Fibroblast of skin of left quadriceps (primary cell): ENCODE measurements around the gene PEX6.
"Not testable (repeated sequence)": the region's sequence is repeated elsewhere in the genome, so short reads cannot be mapped to it uniquely, and the experiment has no call there.

ENCODE experiments used
- DNase-seq, 2 experiments: peaks; one replicate each; pipeline ENCODE4 v3.0.0-alpha.2; 2013; ENCODE audit warnings: low read depth in 2 of 2

PEX6 gene

DNA sequence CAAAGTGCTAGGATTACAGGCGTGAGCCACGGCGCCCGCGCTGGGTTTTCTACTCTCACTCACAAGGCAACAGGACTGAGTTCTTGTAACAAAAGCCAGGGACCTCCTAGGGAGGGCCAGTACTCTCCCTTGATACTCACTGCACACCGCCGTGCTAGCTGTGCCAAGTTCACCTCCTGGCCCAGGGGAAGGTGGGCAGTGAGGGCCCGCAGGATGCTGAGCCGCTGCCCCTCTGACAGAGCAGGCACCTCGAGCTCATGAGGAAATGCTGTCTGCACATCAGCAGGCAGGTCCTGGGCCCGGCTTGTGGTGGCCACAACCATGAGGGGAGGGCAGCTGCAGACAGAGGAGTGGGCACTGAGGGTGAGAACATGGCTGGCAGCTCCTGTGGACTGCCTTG lies 11.8 kb downstream of the PEX6 start:
- no peak for DNase-seq

DNA sequence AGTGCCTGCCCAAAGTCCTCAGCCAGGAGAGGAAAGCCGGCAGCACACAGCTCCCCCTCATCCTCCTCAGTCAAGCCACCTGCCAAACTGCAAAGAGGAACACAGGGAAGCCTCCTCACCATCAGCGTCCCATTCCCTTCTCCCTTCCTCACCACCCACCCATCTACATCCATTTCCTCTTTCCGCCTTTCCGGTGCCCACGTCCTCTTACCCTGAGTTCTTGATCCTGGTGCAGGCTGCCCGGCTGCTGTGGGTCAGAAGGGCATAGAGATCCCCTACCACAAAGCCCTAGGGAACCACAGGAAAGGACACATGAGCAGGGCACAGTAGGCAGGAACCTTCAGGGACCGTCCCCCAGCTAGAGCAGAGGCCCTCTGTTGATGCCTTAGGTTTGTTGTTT lies 12.4 kb downstream of the PEX6 start:
- DNase-seq = no peak

DNA sequence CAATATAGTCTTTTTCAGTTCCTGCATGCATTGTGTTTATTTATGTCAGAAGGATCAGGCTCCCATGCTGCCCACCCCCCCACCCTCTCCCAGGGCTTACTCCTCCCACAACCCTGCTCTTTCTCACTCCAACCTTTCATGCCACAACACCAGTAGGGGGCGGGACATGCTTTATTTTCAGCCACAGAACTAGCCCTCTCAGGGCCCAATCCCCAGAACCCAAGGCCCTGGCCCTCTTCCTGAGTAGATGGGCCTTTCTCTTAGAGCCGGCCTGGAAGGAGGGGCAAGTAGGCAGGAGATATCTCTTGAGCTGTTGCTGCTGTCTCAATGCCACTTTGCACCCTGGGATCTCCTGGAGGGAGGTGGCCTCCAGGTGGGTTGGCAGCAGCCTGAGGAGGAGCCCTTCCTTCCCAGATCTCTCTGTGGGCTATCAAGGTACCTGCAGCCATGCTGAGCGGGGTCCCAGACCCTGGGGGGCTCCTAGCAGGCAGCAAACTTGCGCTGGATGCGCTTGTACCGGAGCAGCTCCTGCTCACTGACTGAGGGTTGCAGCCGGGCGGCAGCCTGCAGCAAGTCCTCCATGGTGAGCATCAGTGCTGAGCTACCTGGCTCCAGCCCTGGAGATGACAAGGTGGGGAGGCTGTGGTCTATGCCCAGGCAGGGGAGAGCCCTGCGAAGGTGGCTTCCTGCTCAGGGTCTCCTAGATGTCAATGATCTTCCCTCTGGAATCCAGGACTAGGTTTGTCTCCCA lies 15.0 kb downstream of the PEX6 start:
- DNase-seq = no peak

DNA sequence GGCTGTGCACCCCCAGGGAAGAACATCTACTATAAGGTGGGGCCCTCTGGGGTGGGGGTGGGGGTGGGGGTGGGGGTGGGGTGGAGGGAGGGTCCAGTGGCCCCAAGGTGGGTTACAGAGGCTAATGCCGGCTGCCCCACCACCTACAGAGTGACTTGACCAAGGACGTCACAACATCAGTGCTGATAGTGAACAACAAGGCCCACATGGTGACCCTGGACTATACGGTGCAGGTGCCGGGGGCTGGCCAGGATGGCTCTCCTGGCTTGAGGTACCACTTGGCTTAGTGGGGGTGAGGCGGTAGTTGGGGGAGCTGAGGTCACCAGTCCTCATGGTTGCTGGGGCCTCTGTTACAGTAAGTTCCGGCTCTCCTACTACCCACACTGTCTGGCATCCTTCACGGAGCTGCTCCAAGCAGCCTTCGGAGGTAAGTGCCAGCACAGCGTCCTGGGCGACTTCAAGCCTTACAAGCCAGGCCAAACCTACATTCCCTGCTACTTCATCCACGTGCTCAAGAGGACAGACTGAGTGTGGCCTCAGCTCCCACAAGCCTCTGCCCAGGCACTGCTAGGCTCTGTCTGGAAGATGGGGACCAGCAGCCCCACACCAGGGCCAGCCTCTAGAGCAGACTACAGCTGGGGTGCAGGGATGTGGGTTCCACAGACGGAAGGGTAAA lies 15.7 kb downstream of the PEX6 start:
- DNase-seq = no peak

DNA sequence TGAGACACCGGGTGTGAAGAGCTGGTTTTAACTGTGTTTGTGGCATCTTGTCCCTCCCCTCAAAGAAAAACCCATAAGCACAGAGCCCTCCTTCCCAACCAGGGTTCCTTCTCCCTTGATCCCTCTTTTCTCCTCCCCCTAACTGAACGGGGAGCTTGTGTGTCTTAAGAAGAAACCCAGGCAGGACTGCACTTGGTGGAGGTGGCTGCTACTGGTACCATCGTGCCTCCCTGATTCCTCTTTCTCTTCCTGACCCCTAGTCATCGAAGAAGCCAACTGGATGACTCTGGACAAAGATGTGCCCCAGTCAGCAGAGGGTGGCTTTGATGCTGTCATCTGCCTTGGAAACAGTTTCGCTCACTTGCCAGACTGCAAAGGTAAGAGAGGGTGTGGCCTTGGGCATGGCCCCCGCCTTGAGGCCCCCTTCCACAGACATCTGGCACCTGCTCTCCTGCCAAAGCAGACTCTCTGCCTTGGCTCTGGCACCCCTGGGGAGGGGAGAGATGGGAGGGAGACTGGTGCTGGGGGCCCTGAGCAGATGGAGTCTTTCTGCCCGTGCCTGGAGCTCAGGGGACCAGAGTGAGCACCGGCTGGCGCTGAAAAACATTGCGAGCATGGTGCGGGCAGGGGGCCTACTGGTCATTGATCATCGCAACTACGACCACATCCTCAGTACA lies 16.3 kb downstream of the PEX6 start:
- no peak for DNase-seq

DNA sequence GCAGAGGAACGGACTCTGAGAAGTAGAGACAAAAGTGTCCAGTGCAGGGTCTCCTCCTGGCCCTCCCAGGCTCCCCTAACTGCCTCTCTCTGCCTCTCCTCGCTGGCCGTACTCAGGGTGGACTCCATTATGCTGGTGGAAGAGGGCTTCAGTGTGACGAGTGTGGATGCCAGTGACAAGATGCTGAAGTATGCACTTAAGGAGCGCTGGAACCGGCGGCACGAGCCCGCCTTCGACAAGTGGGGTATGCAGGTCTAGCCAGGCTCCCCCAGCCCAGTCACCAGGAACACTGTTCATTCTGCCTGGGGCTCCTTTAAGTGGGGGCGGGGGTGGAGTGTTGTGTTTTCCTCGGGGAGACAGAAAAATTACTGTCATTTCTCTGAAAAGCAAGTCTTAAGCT lies 16.9 kb downstream of the PEX6 start:
- no peak for DNase-seq

DNA sequence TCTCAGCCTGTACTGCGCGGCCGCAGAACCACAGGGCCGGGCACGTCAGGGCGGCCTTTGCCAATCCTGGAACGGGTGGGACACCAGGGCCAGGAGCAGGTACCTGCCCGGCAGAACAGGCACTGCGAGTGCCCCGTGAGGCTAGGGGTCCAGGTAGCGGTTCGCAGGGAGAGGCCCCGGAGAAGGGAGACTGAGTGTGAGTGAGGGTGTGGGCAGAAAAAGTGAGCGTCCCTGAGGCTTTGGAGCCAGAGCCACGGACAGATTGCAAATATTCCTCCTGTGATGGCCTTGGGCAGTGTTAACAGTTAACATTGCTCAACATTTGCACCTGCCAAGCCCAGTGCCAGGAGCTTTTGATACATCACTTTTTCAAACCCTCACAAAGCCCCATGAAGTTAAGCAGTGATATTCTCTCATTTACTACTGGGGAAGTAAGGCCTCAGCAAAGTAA lies 17.9 kb downstream of the PEX6 start:
- DNase-seq = no peak

DNA sequence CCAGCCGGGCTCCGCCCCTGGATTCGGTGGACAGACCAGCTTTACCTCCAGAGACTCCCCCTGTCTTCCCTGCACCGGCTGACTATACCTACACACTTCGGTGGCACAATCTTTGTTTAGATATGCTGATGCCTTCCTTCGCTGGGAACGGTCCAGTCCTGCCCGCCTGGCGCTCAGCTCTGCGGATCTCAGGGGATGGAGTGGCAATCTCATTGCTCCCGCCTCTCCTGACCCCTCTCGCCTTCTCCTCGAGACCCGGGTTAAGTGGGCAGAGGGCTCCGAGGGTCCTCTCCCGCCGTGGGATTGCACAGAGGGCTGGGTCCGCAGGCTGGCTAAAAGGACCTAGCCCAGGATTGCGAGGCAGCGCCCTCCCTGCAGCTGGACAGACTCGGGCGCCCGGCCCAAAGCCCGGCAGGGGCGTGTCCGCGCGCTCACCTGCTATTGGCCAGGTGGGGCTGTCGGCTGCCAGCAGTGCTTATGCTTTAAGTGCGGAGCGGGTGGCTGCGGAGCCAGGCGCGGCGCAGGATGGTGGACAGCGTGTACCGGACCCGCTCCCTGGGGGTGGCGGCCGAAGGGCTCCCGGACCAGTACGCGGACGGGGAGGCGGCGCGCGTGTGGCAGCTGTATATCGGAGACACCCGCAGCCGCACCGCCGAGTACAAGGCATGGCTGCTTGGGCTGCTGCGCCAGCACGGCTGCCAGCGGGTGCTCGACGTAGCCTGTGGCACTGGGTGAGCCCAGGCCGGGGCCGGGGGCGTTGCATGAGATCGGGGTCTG lies 18.6 kb downstream of the PEX6 start, which contains the start of gene GNMT:
TSS of gene GNMT (plus strand) at position 512 of the 777 bp plus-strand sequence. CDS start at position 526, 14 bp downstream.
- DNase-seq = no peak

DNA sequence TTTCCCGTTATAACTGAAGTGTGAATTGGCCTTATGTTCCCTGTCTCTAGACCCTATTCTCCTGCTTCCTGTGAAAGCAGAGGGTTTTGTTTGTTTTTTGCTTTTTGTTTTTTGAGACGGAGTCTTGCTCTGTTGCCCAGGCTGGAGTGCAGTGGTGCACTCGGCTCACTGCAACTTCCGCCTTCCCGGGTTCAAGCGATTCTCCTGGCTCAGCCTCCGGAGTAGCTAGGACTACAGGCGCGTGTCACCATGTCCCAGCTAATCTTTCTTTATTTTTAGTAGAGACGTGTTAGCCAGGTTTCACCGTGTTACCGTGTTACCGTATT lies 19.1 kb downstream of the PEX6 start:
- DNase-seq = no peak

DNA sequence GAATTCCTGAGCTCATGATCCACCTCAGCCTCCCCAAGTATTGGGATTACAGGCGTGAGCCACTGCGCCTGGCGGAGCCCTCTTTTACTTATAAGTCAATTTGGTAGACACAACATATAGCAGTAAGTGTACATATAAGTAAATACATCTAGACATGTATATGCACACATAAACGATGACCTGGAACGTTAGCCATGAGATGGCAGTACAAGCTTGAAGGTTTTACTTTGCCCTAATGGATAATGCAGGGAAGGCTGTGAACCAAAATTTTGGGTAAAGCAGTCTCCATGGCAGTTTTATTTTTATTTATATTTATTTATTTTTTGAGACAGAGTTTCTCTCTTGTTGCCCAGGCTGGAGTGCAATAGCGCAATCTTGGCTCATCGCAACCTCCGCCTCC lies 20.9 kb downstream of the PEX6 start:
- no peak for DNase-seq

DNA sequence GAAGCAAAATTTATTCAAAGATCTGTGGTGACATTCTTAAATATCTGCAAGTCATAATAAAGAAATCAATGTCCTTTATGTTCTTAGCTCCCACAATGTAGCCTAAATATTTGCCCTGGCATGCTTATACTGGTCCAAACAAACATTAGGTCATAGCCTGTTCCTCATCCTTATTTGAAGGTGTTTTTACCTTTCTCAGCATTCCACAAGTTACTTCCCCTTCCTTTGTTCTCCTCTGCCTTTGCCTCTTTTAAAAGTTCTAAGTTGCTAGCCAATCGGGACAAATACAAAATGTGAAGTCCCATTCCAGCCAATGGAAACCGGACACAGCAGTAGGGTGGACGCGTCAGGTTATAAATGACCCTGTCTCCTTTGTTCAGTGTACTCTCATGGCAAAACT lies 24.6 kb downstream of the PEX6 start:
- not testable (repeated sequence) for DNase-seq

DNA sequence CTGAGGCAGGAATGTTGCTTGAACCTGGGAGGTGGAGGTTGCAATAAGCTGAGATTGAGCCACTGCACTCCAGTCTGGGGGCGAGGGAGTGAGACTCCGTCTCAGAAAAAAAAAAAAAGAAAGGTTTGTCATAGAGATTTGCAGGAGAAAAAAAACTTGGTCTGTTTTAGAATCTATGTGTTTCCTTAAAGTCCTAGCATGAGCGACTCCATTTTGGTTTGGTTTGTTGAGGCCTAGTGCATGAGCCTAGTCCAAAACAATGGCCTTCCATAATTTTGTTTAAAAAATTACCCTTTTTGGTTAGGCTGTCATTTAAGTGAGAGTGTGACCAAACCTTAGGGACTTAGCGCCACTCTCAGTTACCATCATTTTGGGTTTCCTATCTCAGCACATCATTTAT lies 26.6 kb downstream of the PEX6 start:
- DNase-seq = no peak

DNA sequence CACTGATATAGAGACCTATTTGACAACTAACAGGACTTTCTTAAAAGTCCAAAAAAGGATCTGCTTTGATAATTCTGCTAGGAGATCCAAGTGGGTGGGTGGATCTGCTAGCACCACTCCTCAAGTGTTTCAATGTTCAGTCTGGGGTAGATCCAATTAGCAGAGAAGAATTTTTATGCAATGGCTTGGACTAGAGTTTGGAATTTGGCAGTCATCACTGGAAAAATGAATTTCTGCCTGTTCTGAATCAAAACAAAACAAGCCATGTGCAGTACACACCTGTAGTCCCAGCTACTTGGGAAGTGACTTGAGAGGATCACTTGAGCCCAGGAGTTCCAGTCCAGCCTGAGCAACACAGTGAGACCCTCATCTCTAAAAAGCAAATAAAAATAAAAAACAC lies 31.0 kb downstream of the PEX6 start:
- no peak for DNase-seq

DNA sequence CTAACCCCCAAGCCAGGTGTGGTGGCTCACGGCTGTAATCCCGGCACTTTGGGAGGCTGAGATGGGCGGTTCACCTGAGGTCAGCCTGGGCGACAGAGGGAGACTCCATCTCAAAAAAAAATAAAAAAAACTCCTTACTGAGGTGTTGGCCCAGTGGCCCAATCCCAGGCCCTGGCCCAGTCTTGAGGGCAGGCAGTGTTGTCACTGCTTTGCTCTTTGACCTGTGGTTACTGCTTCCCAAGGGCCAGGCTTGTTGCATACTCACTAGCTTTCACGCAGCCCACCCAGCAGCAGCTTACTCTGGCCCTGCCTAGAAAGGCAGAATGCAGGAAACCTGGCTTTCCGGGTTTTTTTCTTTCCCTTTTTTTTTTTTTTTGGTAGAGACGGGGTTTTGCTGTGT lies 36.5 kb downstream of the PEX6 start:
- DNase-seq = no peak

DNA sequence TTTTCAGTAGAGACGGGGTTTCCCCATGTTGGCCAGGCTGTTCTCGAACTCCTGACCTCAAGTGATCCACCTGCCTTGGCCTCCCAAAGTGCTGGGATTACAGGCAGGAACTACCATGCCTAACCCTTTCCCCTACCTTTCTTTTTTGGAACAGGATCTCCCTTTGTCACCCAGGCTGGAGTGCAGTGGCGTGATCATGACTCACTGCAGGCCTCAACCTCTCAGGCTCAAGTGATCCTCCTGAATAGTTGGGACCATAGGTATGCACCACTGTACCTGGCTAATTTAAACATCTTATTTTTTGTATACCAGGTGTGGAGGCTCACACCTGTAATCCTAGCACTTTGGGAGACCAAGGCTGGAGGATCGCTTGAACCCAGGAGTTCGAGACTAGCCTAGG lies 37.6 kb downstream of the PEX6 start:
- not testable (repeated sequence) for DNase-seq

DNA sequence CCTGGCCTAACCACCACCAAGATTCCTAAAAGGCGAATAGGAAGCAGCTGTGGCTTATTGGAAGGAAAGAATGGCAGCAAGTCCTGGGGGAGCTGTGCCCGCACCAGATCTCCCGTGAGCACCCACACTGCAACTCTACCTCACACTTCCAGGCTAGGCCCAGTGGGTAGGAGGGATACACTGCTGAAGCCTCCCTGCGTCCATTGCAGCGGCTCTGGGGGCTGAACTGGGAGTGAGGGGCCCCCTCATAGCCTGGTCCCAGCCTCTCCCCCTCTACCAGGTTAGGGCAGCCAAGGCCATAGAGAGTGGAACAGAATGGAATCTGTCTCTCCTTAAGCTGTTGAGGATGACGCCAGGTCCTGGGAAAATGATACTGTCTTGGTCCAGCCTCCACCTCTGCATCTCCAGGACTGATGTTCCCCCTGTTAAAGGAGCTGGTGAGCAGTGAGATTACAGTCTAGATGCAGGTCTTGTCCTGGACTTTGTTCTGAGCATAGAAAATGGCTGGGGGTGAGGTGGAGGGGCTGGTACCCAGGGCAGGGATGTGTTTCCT lies 38.4 kb downstream of the PEX6 start:
- no peak for DNase-seq

DNA sequence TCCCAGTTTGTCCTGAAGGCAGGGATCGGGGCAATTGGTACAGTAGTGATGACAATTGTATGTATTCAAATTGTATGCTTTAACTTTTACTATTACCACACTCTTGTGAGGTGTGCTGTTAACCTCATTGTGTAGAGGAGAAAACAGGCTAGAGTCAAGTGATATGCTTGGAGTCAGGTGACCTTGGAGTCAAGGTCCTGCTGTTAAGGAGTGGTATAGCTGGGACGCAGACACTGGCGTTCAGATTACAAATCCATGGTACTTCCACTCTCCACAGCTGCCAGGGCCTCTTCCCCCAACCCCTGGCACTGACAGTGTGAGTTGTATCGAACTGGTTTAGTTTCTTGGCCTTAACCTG lies 39.2 kb downstream of the PEX6 start:
- DNase-seq = no peak

DNA sequence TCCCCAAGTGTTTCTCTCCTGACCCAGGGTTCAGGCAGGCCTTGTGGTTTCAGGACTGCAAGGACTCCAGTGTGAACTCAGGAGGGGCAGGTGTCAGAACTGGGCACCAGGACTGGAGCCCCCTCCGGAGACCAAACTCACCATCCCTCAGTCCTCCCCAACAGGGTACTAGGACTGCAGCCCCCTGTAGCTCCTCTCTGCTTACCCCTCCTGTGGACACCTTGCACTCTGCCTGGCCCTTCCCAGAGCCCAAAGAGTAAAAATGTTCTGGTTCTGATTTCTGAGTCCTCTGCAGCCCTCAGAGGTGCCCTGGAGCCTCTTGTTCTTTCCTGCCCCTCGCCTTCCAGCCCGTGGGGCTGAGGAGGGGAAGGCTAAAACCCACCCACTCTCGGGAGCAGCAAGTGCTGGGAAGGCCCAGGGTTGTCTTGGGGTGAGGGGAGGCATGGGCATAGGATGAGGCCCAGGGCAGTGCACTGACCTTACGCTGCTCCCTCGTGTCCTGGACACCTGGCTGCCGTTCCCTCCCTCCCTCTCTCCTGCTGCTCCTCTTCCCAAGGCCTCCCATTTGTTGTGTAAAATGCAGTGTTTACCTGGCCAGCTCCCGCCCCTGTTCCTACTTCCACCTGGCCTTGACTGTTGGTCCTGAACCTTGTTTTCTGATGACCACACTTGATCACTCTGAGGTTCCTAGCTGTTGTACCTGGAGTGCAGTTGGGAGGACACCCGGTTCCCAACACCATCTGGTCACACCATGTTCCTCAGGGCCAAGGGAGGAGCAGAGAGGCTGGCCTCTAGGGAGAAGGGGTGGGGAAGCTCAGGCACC lies 39.8 kb downstream of the PEX6 start:
- no peak for DNase-seq

DNA sequence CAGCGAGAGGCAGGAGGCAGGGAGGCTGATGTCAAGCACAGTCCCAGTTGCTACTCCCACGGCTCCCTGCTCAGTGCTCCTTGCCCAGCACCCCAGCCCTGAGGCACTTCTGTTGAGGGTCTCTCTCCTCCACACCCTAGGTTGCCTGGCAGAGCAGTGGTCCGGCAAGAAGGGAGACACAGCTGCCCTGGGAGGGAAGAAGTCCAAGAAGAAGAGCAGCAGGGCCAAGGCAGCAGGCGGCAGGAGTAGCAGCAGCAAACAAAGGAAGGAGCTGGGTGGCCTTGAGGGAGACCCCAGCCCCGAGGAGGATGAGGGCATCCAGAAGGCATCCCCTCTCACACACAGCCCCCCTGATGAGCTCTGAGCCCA lies 40.6 kb downstream of the PEX6 start:
- DNase-seq = no peak

DNA sequence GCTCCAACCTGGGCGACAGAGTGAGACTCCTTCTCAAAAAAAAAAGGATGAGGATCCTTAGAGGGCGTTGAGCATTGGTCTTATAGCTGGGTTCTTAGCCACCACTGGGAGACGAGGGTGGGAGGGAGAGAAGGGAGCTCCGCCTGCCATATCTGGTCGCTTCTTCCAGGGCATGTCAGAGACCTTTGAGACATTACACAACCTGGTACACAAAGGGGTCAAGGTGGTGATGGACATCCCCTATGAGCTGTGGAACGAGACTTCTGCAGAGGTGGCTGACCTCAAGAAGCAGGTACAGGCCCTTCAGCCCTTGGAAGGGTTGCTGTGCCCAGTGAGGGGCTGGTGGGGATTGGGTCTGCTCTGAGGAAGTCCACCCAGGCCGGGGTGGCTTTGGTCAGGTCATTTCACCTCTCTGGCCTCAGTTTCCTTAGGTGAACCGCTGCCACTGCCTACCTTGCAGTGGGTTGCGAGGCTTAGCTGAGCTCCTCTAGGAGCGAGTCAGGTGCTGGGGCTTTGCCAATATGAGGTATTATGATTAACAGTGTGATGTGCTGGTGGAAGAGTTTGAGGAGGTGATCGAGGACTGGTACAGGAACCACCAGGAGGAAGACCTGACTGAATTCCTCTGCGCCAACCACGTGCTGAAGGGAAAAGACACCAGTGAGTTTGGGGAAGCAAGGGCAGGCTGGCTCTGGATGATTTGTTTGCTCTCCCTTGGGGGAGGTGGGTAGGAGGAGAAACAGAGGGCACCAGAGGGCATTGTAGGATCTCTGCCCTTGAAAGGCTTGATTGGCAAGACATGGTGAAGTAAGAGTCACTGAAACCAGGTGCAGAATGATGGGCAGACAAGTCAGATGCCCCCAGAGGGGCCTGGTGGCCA lies 41.2 kb downstream of the PEX6 start:
- DNase-seq = no peak
